Endothelial cell of umbilical vein (primary cell): ENCODE results near the gene RPP30.

Experiments used
- CTCF ChIP-seq, 2 donors: IDR thresholded peaks; 1 replicate in 1 of 2; 2 replicates in 1 of 2; pipeline ENCODE4 v1.5.1; 2011; ENCODE audit warnings: low read length in 2 of 2, mild to moderate bottlenecking in 2 of 2, moderate library complexity in 2 of 2, control low read depth in 1 of 2, inconsistent platforms in 1 of 2, low read depth in 1 of 2; ENCODE audit not compliant: insufficient read depth in 1 of 2; ENCODE audit errors: extremely low read depth in 1 of 2
- EZH2 ChIP-seq: IDR thresholded peaks from 2 replicates; pipeline ENCODE4 v1.6.1; 2012; ENCODE audit warnings: borderline replicate concordance, low read depth, mild to moderate bottlenecking, moderate library complexity, low read length, inconsistent platforms; ENCODE audit not compliant: severe bottlenecking
- GATA2 ChIP-seq: IDR thresholded peaks from 2 replicates; pipeline ENCODE4 v1.7.0; 2011; ENCODE audit warnings: low read depth, mild to moderate bottlenecking, moderate library complexity, mixed read lengths, low read length; ENCODE audit not compliant: insufficient read length, insufficient read depth
- POLR2A ChIP-seq: IDR thresholded peaks from 2 replicates; pipeline ENCODE4 v1.6.1; 2012; ENCODE audit warnings: low read depth, mild to moderate bottlenecking, control low read depth, low read length
- POLR2AphosphoS5 ChIP-seq: IDR thresholded peaks from 2 replicates; pipeline ENCODE4 v1.6.1; 2012; ENCODE audit warnings: low read depth, mild to moderate bottlenecking, control low read depth, low read length, moderate library complexity; ENCODE audit not compliant: insufficient read depth

DNA sequence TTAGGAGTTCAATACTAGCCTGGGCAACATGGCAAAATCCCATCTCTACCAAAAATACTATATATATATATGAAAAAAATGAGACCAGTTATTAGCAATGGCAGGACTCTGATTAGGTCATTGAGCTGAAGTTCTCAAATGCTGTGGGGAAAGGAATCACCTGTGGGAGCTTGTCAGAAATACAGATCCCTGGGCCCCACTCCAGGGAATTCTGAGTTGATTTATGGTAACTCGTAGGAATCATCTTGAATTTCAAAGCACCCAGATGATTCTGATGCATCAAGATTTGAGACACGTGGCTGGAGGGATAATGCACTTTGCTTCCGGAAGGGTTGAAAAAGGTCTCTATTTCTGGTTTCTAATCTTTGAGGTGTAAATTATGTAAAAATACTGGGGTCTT lies 50.1 kb downstream of the RPP30 start:
- TF ChIP-seq CTCF (IDR thresholded peaks at IDR 0.05; ENCODE audit: extremely low read depth in 1 of 2, insufficient read depth in 1 of 2, low read depth in 1 of 2, low read length in 2 of 2) (no peak), POLR2A (no peak), EZH2 (no peak), POLR2AphosphoS5 (no peak), GATA2 (no peak)
